Ascending aorta (tissue), 2 donors: ENCODE measurements around the gene FBH1. TPM values are rescaled to one million over a fixed set of nuclear protein-coding genes. Genes with fewer than 3 reads are reported as not detected.

Source experiments
- DNase-seq, 2 donors: peaks; one replicate each; pipeline ENCODE4 v3.0.0-alpha.2; 2019; ENCODE audit warnings: low spot score in 2 of 2
- H3K27ac ChIP-seq, 2 donors: fragments of 200-600 bp; sonication (generic); one replicate each; pipeline ENCODE4 v1.5.1; 2016 to 2017; ENCODE audit warnings: mild to moderate bottlenecking in 1 of 2
- H3K27me3 ChIP-seq: fragments of 200-600 bp; sonication (generic); one replicate; pipeline ENCODE4 v1.5.1; 2017
- H3K36me3 ChIP-seq, 2 donors: fragments of 200-600 bp; sonication (generic); one replicate each; pipeline ENCODE4 v1.5.1; 2016
- H3K4me1 ChIP-seq, 2 donors: fragments of 200-600 bp; sonication (generic); one replicate each; pipeline ENCODE4 v1.5.1; 2016 to 2017; ENCODE audit warnings: mild to moderate bottlenecking in 1 of 2
- H3K4me3 ChIP-seq, 2 donors: fragments of 200-600 bp; sonication (generic); one replicate each; pipeline ENCODE4 v1.5.1; 2016 to 2017; ENCODE audit warnings: mild to moderate bottlenecking in 1 of 2
- H3K9me3 ChIP-seq, 2 donors: fragments of 200-600 bp; sonication (generic); one replicate each; pipeline ENCODE4 v1.5.1; 2016
- intact Hi-C: fragments of 100-400 bp; cut with DNase I; formaldehyde crosslinking; loops from one replicate; pipeline ENCODE4 v1.15.1; 2023
- total RNA-seq: library from RNA; depleted of rRNA; stranded (reverse); fragments of >200 nt; gene quantifications from one replicate; pipeline ENCODE4 v1.1.0, GENCODE V29; 2016
- TF ChIP-seq, protein P1 (sequence below), 3 experiments: fragments of 200-600 bp in 2 of 3; fragments of 450-650 bp in 1 of 3; sonication (generic) in 2 of 3; IDR thresholded peaks; one replicate each; pipeline ENCODE4 v1.5.1; 2016 to 2019; ENCODE audit warnings: antibody characterized with exemption in 3 of 3, mild to moderate bottlenecking in 1 of 3, moderate library complexity in 1 of 3

The FBH1 gene
- total RNA-seq, 1 donor from 2014 or later: 43.0 TPM

DNA sequence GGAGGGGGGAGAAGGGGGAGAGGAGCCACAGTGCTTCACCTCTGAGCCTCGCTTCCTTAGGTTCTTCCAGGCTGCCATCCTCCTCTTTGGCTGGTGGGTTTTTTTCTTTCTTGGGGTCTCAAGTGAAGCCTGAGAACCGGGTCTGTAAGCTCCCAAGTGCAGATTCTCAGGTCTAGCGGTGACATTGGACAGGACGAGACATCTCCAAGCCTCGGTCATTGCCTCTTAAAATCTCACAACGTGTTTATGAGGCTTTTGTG is 88.1 kb downstream of the FBH1 start:
- no peak for DNase-seq
- Histone ChIP-seq H3K4me3 (peak overlapping the region; percentile 94 to 99), H3K4me1 (peaks cover 0 to 14% of the 10 kb centered on the region in 2 donors), H3K9me3 (no peaks in the 10 kb centered on the region), H3K27me3 (no peaks in the 10 kb centered on the region), H3K36me3 (no peaks in the 10 kb centered on the region), H3K27ac (peak overlapping the region; percentile 90 to 98)
- intact Hi-C loops: loop anchor here (2.0 to 10.0 kb wide), 3 partner anchors 36 to 293 kb away; partner anchors contain the start of gene TASOR2
- TF ChIP-seq, protein P1, sequence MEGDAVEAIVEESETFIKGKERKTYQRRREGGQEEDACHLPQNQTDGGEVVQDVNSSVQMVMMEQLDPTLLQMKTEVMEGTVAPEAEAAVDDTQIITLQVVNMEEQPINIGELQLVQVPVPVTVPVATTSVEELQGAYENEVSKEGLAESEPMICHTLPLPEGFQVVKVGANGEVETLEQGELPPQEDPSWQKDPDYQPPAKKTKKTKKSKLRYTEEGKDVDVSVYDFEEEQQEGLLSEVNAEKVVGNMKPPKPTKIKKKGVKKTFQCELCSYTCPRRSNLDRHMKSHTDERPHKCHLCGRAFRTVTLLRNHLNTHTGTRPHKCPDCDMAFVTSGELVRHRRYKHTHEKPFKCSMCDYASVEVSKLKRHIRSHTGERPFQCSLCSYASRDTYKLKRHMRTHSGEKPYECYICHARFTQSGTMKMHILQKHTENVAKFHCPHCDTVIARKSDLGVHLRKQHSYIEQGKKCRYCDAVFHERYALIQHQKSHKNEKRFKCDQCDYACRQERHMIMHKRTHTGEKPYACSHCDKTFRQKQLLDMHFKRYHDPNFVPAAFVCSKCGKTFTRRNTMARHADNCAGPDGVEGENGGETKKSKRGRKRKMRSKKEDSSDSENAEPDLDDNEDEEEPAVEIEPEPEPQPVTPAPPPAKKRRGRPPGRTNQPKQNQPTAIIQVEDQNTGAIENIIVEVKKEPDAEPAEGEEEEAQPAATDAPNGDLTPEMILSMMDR (IDR thresholded peaks at IDR 0.05): no peak

DNA sequence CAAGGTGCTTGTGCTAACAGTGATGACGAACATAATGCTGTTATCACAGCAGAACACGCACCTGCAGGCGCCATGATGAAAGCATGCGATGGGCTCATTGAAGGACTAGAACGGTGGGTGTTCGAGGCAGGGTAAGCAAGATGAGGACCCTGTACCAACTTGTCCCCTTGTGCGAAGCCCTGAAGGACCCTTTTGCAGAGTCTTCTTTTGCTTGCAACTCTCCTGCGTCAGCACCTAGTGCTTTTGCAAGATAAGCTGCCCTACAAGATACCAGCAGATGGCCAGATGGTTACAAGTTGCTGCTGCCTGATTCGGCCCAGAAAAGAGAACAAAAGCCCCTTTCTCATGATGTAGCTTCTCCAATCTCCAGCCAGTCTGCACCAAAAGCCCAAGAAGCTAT is 91.5 kb downstream of the FBH1 start:
- no peak overlapping the region for H3K4me3 ChIP-seq
- no peak overlapping the region for H3K27ac ChIP-seq
- DNase-seq: no peak
- H3K9me3 ChIP-seq: no peaks in the 10 kb centered on the region
- H3K27me3 ChIP-seq: no peaks in the 10 kb centered on the region
- H3K36me3 ChIP-seq: no peaks in the 10 kb centered on the region
- TF ChIP-seq, protein P1 (IDR thresholded peaks at IDR 0.05): no peak
- peaks cover 0 to 3% of the 10 kb centered on the region in 2 donors for H3K4me1 ChIP-seq
- intact Hi-C loops: no loop called here

DNA sequence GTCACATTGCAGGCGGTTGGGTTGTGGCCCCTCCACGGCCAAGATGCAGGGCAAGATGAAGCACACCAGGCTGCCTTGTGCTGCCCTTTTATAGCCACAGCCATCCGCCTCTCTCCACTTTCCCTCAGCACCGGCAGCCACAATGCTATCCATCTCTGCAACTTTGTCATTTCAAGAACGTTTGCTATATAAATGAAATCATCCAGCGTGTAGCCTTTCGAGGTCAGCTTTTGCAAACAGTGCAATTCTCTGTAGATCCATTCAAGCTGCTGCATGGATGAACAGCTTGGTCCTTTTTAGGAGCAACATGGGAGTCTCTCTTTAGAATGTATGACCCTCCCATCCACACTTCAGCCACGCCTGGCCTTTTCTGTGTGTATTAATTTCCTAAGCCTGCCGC is 93.7 kb downstream of the FBH1 start:
- no peaks in the 10 kb centered on the region for H3K36me3 ChIP-seq
- intact Hi-C loops: no loop called here
- no peak for DNase-seq
- H3K9me3 ChIP-seq: no peaks in the 10 kb centered on the region
- H3K4me3 ChIP-seq: no peak overlapping the region
- H3K4me1 ChIP-seq: no peaks in the 10 kb centered on the region
- H3K27ac ChIP-seq: no peak overlapping the region
- H3K27me3 ChIP-seq: no peaks in the 10 kb centered on the region
- TF ChIP-seq, protein P1 (IDR thresholded peaks at IDR 0.05): no peak

DNA sequence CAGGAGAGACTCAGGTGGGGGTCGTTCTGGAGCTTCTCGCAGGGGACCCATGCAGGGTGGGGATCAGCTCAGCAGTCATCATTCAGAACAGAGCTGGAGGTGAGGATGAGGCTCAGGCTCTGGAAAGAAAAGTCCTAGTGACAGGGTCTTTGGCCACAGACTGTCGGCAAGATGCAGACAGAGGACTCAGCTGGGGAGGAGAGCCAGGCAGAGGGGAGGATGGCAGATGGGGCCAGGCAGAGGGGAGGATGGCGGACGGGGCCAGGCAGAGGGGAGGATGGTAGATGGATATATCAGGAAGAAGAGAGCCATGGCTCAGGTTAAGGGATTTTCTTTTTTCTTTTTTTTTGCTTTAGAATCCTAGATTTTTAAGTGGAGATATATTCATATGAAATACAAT is 95.0 kb downstream of the FBH1 start:
- H3K9me3 ChIP-seq: no peaks in the 10 kb centered on the region
- no peak overlapping the region for H3K4me3 ChIP-seq
- intact Hi-C loops: no loop called here
- H3K4me1 ChIP-seq: no peaks in the 10 kb centered on the region
- TF ChIP-seq, protein P1 (IDR thresholded peaks at IDR 0.05): no peak
- no peaks in the 10 kb centered on the region for H3K36me3 ChIP-seq
- DNase-seq: no peak
- H3K27ac ChIP-seq: no peak overlapping the region
- H3K27me3 ChIP-seq: no peaks in the 10 kb centered on the region

Other genes starting within 250 kb of the FBH1 start
- 15.3 TPM for gene ASB13, start 223.6 kb upstream of the FBH1 start, total RNA-seq
- 12.2 TPM for gene TASOR2, start 205.4 kb upstream of the FBH1 start, total RNA-seq
- 173 TPM for gene GDI2, start 76.8 kb upstream of the FBH1 start, total RNA-seq
- gene ANKRD16, start 350 bp upstream of the FBH1 start, total RNA-seq: 10.4 TPM
- gene IL15RA, start 87.3 kb downstream of the FBH1 start, total RNA-seq: 24.8 TPM
- gene IL2RA, start 172.1 kb downstream of the FBH1 start, total RNA-seq: not detected
- 22.7 TPM for gene RBM17, start 198.8 kb downstream of the FBH1 start, total RNA-seq